ENCODE data around the gene WDFY1. TPM values are rescaled to one million over a fixed set of nuclear protein-coding genes. Genes with fewer than 3 reads are reported as not detected.

The WDFY1 gene
- total RNA-seq, 1 donor from 2014 or later, result 79.6 TPM

GRCh38 chr2:223932816-223933800 is 12.0 kb downstream of the WDFY1 start:
- no peak for DNase-seq (ENCODE audit: extremely low read depth, low read depth, low spot score)

GRCh38 chr2:223930103-223930976 is 14.8 kb downstream of the WDFY1 start:
- no peak for DNase-seq (ENCODE audit: extremely low read depth, low read depth, low spot score)

- no peak for DNase-seq (ENCODE audit: extremely low read depth, low read depth, low spot score)
These were observed 15.5 kb downstream of the WDFY1 start for GRCh38 chr2:223929571-223930102.

GRCh38 chr2:223928113-223929006 is 16.8 kb downstream of the WDFY1 start:
- DNase-seq (ENCODE audit: extremely low read depth, low read depth, low spot score), result no peak

GRCh38 chr2:223925106-223925505 is 20.0 kb downstream of the WDFY1 start:
- no peak for DNase-seq (ENCODE audit: extremely low read depth, low read depth, low spot score)

GRCh38 chr2:223923976-223924375 is 21.2 kb downstream of the WDFY1 start:
- no peak for DNase-seq (ENCODE audit: extremely low read depth, low read depth, low spot score)

- DNase-seq (ENCODE audit: extremely low read depth, low read depth, low spot score), result no peak
These were observed 22.8 kb downstream of the WDFY1 start for GRCh38 chr2:223922308-223922707.

- DNase-seq (ENCODE audit: extremely low read depth, low read depth, low spot score), result no peak
These were observed 23.9 kb downstream of the WDFY1 start for GRCh38 chr2:223921204-223921603.

- DNase-seq (ENCODE audit: extremely low read depth, low read depth, low spot score), result no peak
These were observed 25.0 kb downstream of the WDFY1 start for GRCh38 chr2:223920109-223920508.

- DNase-seq (ENCODE audit: extremely low read depth, low read depth, low spot score), result no peak
These were observed 26.4 kb downstream of the WDFY1 start for GRCh38 chr2:223918671-223919134.

- DNase-seq (ENCODE audit: extremely low read depth, low read depth, low spot score), result no peak
These were observed 28.8 kb downstream of the WDFY1 start for GRCh38 chr2:223916181-223916920.

- no peak for DNase-seq (ENCODE audit: extremely low read depth, low read depth, low spot score)
These were observed 30.1 kb downstream of the WDFY1 start for GRCh38 chr2:223915071-223915470.

GRCh38 chr2:223914324-223914723 is 30.8 kb downstream of the WDFY1 start:
- DNase-seq (ENCODE audit: extremely low read depth, low read depth, low spot score), result no peak

GRCh38 chr2:223909001-223909741 is 36.0 kb downstream of the WDFY1 start:
- no peak for DNase-seq (ENCODE audit: extremely low read depth, low read depth, low spot score)

GRCh38 chr2:223908304-223908998 is 36.7 kb downstream of the WDFY1 start:
- DNase-seq (ENCODE audit: extremely low read depth, low read depth, low spot score), result no peak

GRCh38 chr2:223905996-223906395 is 39.1 kb downstream of the WDFY1 start:
- no peak for DNase-seq (ENCODE audit: extremely low read depth, low read depth, low spot score)

- DNase-seq (ENCODE audit: extremely low read depth, low read depth, low spot score), result no peak
These were observed 43.3 kb downstream of the WDFY1 start for GRCh38 chr2:223901854-223902253.

GRCh38 chr2:223901311-223901710 is 43.8 kb downstream of the WDFY1 start:
- no peak for DNase-seq (ENCODE audit: extremely low read depth, low read depth, low spot score)
